ELF-1 (cell line): Measurements from ENCODE around the gene RTN4.
"Not testable (repeated sequence)": the region's sequence is repeated elsewhere in the genome, so short reads cannot be mapped to it uniquely, and the experiment has no call there.

ENCODE experiments used
- DNase-seq: peaks from one replicate; pipeline ENCODE4 v3.0.0-alpha.2; 2016; ENCODE audit warnings: low read depth, low spot score

Gene RTN4, protein sequence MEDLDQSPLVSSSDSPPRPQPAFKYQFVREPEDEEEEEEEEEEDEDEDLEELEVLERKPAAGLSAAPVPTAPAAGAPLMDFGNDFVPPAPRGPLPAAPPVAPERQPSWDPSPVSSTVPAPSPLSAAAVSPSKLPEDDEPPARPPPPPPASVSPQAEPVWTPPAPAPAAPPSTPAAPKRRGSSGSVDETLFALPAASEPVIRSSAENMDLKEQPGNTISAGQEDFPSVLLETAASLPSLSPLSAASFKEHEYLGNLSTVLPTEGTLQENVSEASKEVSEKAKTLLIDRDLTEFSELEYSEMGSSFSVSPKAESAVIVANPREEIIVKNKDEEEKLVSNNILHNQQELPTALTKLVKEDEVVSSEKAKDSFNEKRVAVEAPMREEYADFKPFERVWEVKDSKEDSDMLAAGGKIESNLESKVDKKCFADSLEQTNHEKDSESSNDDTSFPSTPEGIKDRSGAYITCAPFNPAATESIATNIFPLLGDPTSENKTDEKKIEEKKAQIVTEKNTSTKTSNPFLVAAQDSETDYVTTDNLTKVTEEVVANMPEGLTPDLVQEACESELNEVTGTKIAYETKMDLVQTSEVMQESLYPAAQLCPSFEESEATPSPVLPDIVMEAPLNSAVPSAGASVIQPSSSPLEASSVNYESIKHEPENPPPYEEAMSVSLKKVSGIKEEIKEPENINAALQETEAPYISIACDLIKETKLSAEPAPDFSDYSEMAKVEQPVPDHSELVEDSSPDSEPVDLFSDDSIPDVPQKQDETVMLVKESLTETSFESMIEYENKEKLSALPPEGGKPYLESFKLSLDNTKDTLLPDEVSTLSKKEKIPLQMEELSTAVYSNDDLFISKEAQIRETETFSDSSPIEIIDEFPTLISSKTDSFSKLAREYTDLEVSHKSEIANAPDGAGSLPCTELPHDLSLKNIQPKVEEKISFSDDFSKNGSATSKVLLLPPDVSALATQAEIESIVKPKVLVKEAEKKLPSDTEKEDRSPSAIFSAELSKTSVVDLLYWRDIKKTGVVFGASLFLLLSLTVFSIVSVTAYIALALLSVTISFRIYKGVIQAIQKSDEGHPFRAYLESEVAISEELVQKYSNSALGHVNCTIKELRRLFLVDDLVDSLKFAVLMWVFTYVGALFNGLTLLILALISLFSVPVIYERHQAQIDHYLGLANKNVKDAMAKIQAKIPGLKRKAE

DNA sequence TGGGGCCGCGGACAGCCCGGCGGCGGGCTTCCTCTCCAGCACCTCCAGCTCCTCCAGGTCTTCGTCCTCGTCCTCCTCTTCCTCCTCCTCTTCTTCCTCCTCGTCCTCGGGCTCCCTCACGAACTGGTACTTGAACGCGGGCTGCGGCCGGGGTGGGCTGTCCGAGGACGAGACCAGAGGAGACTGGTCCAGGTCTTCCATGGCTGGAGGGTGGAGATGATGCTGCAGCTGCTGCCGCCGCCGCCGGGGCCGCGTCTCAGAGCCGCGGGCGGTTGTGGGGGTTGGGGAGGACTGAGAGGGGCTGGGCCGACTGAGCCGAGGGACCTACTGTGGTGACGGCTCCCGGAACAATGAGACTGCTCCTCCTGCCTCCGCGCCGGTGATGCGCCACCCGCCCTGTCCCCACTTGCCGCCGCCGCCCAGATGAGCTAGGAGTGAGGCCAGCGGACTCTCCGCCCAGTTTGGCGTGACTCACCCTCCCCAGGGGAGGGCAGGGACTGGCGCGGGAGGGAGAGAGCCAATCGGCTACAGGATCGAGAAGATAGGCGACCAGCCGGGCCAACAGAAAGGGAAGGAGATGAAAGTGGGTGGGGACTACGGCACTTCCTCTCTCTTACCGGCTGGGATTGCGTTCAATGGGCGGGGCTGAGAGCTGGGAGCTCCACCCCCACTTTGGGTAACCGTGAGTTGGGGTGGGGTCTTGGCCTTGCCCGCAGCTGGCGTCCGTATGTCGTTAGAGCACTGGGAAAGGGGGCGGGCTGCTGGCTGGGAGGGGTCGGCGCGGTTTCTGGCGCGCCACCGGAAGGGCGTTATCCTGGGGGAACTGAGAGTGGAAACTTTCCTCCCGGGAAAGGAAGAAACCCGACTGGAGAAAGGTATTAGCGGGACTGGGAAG is at the start of gene RTN4:
RTN4 (minus strand) TSS at position 352 of the 895 bp plus-strand sequence; CDS start at position 201, 151 bp downstream.
- peak; percentile 100 for DNase-seq

DNA sequence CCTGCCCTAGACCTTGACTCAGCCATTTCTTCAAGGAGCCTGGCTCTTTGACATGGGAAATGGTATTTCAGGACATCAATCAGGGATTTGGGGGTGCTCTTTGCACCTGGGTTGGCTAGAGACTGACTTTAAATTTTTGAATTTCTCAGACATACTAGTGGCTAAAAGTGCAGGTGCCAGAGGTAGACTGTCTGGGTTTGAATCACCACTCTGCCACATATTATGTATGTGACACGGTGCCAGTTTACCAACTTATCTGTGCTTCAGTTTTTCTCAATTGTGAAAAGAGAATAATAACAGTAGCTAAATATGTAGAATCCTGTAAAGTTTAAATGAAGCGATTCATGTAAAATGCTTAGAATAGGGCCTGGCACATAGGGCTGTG is 49.2 kb upstream of the RTN4 start:
- no peak for DNase-seq

DNA sequence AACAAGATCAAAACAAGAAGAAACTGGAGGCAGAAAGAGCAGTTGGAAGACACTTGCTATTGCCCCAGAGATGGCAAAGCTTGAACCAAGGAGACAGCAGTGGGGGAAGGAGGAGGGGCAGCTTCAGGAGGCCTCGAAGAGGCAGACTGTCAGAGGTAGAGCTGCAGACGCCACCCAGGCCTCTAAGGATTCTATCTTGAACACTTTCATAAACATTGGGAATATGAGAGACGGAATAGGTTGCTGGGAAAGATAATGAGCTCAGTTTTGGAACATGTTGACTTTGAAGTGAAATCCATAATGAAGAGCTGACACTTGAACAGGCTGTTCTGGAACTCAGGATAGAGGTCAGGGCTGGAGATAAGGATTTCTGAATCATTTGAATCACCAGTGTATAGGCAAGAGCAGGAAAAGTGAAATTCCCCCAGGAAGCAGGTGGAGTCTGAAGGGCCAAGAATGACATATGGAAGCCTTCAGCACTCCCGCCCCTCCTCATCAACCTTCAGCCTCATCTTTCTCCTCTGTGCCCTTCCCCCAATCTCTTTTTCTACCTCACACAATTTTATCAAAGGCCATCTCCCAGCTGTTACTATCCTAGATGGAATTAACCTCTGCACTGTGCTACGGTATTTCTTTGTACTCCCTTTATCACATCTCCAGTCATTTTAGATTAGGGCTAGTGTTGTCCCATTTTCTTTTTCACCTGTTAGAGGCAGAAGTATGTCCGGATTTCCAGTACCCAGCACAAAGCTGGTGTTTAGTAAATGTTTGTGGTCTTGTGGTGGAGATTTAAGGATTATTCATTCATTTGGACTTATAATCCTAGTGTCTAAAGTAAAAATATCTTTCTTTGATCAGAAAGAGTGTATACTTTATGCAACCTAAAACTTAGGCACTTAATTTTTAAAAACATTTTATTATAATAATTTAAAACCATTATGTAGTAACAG is 47.5 kb upstream of the RTN4 start:
- DNase-seq, result no peak

DNA sequence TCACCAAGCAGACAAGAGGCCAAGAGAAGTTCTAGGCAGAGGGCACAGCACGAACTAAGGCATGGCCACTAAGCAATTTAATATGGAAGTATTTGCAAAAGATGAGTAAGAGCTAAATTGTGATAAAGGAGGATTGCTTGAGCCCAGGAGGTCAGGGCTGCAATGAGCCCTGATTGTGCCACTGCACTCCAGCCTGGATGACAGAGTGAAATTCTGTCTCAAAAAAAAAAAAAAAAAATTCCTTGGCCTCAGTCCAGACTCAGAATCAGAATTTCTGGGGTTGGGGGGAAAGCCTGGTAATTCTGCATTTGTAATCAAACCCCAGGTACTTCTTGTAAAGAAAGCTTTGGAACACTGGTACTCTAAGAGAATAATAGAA is 46.8 kb upstream of the RTN4 start:
- no peak for DNase-seq

DNA sequence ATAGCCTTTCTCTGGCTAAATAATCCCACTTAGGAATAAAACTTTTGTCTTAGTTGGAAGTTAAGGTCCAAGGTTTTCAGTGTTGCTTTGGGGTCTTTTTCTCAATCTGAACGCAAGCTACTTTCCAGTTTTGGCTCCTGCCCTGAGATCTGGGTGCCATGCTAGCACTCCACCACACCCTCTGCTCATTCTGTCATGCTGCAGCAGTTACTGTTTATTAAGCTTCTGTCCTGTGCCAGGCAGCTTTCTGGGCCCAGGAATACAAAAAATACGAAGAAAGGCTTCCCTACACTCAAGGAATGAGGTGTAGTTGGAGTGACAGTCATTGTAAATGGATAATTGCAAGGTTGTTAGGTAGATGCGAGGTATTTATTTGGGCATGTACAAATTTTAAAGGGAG is 46.3 kb upstream of the RTN4 start:
- no peak for DNase-seq

DNA sequence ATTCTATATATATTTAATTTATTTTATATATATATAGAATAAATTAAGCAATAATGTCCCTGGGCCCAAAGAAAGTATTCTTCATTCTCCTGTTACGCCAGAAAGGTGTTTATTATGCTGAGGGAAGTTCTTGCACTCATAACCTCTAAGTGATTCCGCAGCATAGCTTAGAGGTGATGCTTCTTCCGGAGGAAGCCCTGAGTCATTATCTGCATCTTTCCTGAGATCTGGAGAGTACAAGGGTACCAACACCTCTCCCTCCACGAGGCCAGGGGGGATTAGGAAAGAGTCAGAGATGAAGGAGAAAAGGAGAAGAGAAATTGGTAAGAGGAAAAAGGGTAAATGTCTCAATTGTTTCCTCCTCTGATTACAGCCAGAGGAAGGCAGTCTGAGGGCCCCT is 43.1 kb upstream of the RTN4 start:
- no peak for DNase-seq

DNA sequence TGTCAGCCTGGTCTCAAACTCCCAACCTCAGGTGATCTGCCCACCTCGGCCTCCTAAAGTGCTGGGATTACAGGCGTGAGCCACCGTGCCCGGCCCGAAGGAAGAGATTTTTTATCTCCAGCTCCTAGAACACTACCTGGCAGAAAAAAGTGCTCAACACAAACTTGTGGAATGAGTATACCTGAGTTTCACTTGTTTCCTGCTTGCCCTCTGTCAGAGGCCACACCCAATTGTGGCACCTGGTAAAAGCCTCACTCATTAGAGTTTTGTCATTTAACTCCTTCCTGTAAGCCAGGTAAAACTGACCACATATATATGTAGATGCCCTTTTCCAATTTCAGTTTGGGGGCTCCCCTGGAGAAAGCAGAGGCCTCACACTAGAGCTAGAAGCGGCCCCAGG is 42.2 kb upstream of the RTN4 start:
- DNase-seq, result no peak

DNA sequence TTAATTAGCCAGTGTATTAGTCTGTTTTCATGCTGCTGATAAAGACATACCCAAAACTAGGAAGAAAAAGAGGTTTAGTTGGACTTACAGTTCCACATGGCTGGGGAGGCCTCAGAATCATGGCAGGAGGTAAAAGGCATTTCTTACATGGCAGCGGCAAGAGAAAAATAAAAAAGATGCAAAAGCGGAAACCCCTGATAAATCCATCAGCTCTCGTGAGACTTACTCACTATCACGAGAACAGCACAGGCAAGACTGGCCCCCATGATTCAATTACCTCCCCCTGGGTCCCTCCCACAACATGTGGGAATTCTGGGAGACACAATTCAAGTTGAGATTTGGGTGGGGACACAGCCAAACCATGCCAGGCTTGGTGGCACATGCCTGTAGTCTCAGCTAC is 41.4 kb upstream of the RTN4 start:
- DNase-seq, result not testable (repeated sequence)

DNA sequence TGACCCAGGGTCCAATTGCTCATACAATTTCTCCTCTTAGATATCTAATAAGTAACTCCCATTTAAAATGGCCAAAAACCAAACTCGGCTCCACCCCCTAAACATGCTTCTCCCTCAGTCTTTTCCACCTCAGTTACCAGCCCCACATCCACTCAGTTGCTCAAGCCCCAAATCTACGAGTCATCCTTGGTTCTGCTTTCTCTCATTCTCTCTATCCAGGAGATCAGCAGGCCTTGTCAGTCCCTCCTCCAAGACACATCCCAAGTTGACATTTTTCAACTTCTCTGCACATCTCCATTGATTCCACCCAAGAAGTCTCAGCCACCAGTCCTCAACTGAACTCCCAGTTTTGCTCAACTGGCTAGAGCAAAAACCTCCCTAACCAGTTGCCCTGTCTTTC is 40.5 kb upstream of the RTN4 start:
- no peak for DNase-seq

DNA sequence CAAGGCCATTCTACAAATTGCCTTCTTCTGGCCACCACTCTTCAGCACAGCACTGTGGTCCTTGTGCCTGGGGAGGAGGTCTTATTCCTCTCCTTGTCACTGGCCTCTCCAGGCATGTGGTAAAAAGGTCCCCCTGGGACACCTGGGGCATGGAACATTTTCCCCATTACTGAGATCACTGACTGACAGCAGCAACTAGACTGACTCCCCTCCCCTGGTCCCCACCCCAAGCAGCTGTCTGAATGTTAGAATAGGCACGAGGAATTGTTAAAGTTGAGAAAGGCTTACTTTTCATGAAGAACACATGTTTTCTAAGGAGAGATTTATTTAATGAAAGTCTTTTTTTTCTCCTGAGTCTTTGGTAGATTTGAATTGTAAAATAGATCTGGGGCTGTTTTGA is 39.5 kb upstream of the RTN4 start:
- DNase-seq, result no peak

DNA sequence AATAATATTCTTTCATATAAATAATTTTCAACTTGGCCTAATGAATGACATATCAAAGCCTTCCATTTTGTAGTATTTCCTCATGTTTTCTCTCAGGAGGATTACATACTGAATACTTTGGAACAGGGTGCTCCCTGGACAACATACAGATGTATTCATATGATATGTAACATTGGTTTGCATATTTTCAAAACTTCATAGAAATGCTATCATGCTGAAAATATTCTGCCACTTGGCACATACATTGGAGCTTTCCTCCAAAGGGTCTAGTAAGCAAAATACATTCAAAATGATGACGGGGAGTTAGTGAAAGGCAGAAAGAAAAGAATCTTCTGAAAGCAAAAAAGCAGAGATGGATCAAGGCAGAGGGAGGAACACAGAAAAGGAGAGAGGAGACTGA is 38.1 kb upstream of the RTN4 start:
- DNase-seq, result no peak

DNA sequence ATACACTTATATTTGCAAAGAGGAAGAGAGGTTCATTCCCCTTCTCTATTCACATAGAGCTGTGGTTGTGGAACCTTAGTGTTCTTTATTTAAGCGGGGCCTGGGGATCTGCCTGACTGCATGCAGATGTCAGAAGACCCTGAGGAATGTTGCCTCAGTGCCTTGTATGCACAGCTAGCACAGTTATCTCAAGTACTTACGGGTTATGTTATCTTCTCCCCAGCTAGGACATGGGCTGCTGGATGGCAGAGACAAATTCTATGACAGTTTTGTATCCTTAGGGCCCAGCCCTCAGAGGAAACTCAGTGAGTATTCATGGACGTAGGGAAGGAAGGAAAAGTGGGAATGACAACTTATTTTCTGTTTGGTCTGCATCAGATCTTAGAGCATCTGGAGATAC is 37.7 kb upstream of the RTN4 start:
- DNase-seq, result no peak

DNA sequence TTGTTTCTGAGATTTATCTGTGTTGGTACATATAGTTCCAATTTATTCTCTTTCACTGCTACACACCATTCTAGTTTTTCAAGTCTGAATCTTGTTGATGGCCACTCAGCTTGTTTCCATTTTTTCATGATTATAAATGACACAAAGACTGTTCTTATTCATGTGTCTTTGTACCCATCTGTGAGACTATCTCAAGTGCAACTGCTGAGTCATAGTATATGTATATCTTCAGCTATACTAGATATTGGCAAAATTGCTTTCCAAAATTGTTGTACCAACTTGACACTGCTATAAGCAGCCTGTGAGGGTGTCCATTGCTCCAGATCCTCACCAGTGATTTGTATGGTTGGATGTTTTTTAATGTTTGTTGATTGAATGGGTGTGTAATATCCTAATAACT is 37.2 kb upstream of the RTN4 start:
- no peak for DNase-seq

DNA sequence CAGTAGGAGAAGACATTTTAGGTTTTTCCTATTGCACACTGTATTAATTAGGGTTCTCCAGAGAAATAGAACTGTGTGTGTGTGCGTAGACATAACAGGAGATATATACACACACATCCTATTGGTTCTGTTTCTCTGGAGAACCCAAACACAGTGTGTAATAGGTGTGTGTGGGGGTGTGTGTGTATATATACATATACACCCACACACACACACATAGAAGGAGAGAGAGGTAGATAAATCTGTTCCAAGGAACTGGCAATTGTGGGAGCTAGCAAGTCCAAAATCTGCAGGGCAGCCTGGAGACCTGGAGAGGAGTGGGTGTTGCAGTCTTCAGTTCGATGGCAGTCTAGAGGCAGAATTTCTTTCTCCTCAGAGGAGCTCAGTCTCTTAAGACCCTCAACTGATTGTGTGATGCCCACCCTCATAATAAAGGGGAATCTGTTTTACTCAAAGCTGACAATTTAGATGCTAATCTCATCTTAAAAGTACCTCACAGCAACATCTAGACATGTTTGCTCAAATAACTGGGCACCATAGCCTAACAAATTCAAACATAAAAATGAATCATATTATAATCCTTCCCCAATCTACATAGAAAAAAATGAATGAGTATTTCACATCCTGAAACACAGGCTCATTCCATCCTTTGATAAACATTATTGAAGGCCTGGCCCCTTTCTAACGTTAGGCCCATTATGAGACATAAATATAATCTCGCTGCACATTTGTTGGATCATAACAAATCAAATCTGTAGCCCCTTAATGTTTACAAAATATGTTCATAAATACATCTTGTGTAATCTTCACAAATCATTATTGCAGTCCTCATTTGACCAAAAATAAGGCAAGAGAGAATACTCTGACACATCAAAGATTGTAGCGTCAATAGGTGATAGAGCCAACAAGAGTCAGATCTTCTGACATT is 35.1 kb upstream of the RTN4 start:
- no peak for DNase-seq

DNA sequence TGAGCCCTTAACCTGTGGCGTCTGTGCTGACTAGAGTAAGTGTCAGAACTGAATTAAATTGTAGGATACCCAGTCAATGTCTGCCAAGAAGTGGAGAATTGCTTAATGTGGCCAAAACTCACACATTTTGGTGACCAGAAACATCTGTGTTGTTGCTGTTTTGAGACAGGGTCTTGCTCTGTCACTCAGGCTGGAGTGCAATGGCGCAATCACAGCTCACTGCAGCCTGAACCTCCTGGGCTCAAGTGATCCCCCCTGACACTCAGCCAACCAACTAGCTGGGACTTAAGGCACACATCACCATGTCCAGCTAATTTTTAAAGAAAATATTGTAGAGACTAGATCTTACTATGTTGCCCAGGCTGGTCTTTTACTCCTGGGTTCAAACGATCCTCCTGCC is 34.4 kb upstream of the RTN4 start:
- DNase-seq, result no peak

DNA sequence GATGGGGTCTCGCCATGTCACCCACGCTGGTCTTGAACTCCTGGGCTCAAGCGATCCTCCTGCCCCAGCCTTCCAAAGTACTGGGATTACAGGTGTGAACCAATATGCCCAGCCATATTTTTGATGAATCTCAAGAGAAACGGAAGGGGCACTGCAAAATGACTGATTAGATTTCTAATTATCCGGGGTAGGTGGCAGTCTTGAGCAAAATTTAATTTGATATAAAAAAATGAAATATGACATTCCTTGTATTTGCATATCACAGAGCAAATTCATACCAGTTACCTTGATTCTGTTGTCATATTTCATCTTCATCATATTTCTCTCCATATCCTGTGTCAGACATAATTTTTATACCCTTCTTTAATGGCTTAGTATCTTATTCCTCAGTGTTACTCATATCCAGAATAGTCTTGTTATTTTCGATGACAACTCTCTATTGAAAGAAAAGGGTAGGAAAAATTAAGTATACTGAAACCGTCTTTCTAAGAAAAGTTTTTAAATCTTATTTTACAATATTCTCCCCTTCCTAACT is 30.0 kb upstream of the RTN4 start:
- no peak for DNase-seq

DNA sequence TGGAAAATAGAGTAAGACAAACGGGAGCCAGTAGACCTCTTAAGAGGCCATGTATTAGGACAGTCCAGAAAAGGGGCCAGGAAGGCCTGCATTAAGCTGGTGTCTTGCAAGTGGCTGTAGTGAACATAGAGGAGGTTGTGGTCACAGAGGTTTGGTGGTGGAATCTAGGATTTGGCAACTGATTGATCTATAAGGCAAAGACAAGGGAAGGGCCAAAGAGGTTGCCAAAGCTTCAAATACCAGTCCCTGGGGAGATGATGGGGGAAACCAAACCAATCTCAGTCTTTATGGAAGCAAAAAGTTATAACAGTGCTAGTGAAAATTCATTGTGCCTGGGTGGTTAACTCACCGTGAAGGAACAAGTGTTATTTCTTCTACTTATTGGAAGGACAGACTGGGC is 28.7 kb upstream of the RTN4 start:
- DNase-seq, result no peak

DNA sequence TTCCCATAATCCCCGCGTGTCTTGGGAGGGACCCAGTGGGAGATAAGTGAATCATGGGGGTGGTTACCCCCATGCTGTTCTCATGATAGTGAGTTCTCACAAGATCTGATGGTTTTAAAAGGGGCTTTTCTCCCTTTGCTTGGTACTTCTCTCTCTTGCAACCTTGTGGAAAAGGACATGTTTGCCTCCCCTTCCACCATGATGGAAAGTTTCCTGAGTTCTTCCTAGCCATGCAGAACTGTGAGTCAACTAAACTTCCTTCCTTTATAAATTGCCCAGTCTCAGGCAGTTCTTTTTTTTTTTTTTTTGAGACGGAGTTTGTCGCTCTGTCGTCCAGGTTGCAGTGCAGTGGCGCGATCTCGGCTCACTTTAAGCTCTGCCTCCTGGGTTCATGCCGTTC is 26.5 kb upstream of the RTN4 start:
- DNase-seq, result no peak

DNA sequence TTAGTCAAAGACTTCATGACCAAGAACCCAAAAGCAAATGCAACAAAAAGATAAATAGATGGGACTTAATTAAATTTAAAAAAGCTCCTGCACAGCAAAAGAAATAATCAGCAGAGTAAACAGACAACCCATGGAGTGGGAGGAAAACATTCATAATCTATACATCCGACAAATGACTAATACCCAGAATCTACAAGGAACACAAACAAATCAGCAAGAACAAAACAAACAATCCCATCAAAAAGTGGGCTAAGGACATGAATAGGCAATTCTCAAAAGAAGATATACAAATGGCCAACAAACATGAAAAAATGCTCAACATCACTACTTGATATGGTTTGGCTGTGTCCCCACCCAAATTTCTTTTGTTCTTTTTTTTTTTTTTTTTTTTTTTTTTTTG is 25.8 kb upstream of the RTN4 start:
- not testable (repeated sequence) for DNase-seq
